IPS-18a (cell line): ENCODE data around the gene SIK2.

Experiments used
- H3K27ac ChIP-seq: one replicate; pipeline ENCODE4 v1.5.1; 2013; ENCODE audit warnings: low read length
- H3K27me3 ChIP-seq: one replicate; pipeline ENCODE4 v1.6.1; 2013; ENCODE audit warnings: mild to moderate bottlenecking, low read length; ENCODE audit not compliant: control insufficient read depth, insufficient read depth
- H3K36me3 ChIP-seq: one replicate; pipeline ENCODE4 v1.6.1; 2013; ENCODE audit warnings: low read depth, low read length; ENCODE audit not compliant: control insufficient read depth
- H3K4me1 ChIP-seq: one replicate; pipeline ENCODE4 v1.6.1; 2013; ENCODE audit warnings: low read depth, low read length; ENCODE audit not compliant: control insufficient read depth
- H3K4me3 ChIP-seq: one replicate; pipeline ENCODE4 v1.5.1; 2013; ENCODE audit warnings: low read length
- H3K9ac ChIP-seq: one replicate; pipeline ENCODE4 v1.6.1; 2013; ENCODE audit warnings: mild to moderate bottlenecking, low read length, moderate library complexity
- H3K9me3 ChIP-seq: one replicate; pipeline ENCODE4 v1.6.1; 2013; ENCODE audit warnings: low read depth, low read length; ENCODE audit not compliant: control insufficient read depth

The SIK2 gene

GRCh38 chr11:111736181-111736590 lies 133.9 kb downstream of the SIK2 start:
- no peak overlapping the region for H3K9ac ChIP-seq
- H3K4me3 ChIP-seq = no peak overlapping the region
- peaks cover 15% of the 10 kb centered on the region for H3K36me3 ChIP-seq
- H3K9me3 ChIP-seq = no peaks in the 10 kb centered on the region
- peaks cover 6% of the 10 kb centered on the region for H3K4me1 ChIP-seq
- no peaks in the 10 kb centered on the region for H3K27me3 ChIP-seq
- H3K27ac ChIP-seq = no peak overlapping the region

- Histone ChIP-seq H3K4me1 (peaks cover 6% of the 10 kb centered on the region), H3K4me3 (no peak overlapping the region), H3K27me3 (no peaks in the 10 kb centered on the region), H3K27ac (no peak overlapping the region), H3K9ac (no peak overlapping the region), H3K36me3 (peaks cover 21% of the 10 kb centered on the region), H3K9me3 (no peaks in the 10 kb centered on the region)
These were observed 134.6 kb downstream of the SIK2 start for GRCh38 chr11:111736621-111737443.

- Histone ChIP-seq H3K27ac (no peak overlapping the region), H3K9ac (no peak overlapping the region), H3K27me3 (no peaks in the 10 kb centered on the region), H3K9me3 (no peaks in the 10 kb centered on the region), H3K36me3 (peaks cover 28% of the 10 kb centered on the region), H3K4me1 (peaks cover 6% of the 10 kb centered on the region), H3K4me3 (no peak overlapping the region)
These were observed 135.4 kb downstream of the SIK2 start for GRCh38 chr11:111737444-111738210.

- H3K9me3 ChIP-seq = no peaks in the 10 kb centered on the region
- no peak overlapping the region for H3K4me3 ChIP-seq
- H3K27me3 ChIP-seq = no peaks in the 10 kb centered on the region
- H3K9ac ChIP-seq = no peak overlapping the region
- H3K36me3 ChIP-seq = peaks cover 40% of the 10 kb centered on the region
- peaks cover 6% of the 10 kb centered on the region for H3K4me1 ChIP-seq
- no peak overlapping the region for H3K27ac ChIP-seq
These were observed 137.1 kb downstream of the SIK2 start for GRCh38 chr11:111739299-111739698.

- Histone ChIP-seq H3K27me3 (no peaks in the 10 kb centered on the region), H3K27ac (no peak overlapping the region), H3K4me3 (no peak overlapping the region), H3K36me3 (peaks cover 61% of the 10 kb centered on the region), H3K4me1 (peaks cover 6% of the 10 kb centered on the region), H3K9ac (no peak overlapping the region), H3K9me3 (no peaks in the 10 kb centered on the region)
These were observed 139.5 kb downstream of the SIK2 start for GRCh38 chr11:111741751-111742150.

GRCh38 chr11:111743700-111744099 lies 141.5 kb downstream of the SIK2 start:
- Histone ChIP-seq H3K9ac (no peak overlapping the region), H3K4me1 (peaks cover 4% of the 10 kb centered on the region), H3K4me3 (no peak overlapping the region), H3K9me3 (no peaks in the 10 kb centered on the region), H3K27ac (no peak overlapping the region), H3K27me3 (no peaks in the 10 kb centered on the region), H3K36me3 (peaks cover 64% of the 10 kb centered on the region)

- Histone ChIP-seq H3K36me3 (peaks cover 73% of the 10 kb centered on the region), H3K9ac (no peak overlapping the region), H3K27me3 (no peaks in the 10 kb centered on the region), H3K27ac (no peak overlapping the region), H3K4me1 (no peaks in the 10 kb centered on the region), H3K9me3 (no peaks in the 10 kb centered on the region), H3K4me3 (no peak overlapping the region)
These were observed 143.7 kb downstream of the SIK2 start for GRCh38 chr11:111745719-111746504.

- no peak overlapping the region for H3K9ac ChIP-seq
- H3K4me1 ChIP-seq = no peaks in the 10 kb centered on the region
- H3K4me3 ChIP-seq = no peak overlapping the region
- H3K27ac ChIP-seq = no peak overlapping the region
- peaks cover 73% of the 10 kb centered on the region for H3K36me3 ChIP-seq
- H3K27me3 ChIP-seq = no peaks in the 10 kb centered on the region
- no peaks in the 10 kb centered on the region for H3K9me3 ChIP-seq
These were observed 146.0 kb downstream of the SIK2 start for GRCh38 chr11:111748035-111748804.

GRCh38 chr11:111749646-111750045 lies 147.4 kb downstream of the SIK2 start:
- Histone ChIP-seq H3K9me3 (no peaks in the 10 kb centered on the region), H3K27me3 (no peaks in the 10 kb centered on the region), H3K36me3 (peaks cover 73% of the 10 kb centered on the region), H3K27ac (no peak overlapping the region), H3K4me1 (no peaks in the 10 kb centered on the region), H3K4me3 (no peak overlapping the region), H3K9ac (no peak overlapping the region)

GRCh38 chr11:111756097-111756496 lies 153.8 kb downstream of the SIK2 start:
- Histone ChIP-seq H3K27ac (no peak overlapping the region), H3K4me3 (no peak overlapping the region), H3K9ac (no peak overlapping the region), H3K36me3 (peaks cover 82% of the 10 kb centered on the region), H3K27me3 (no peaks in the 10 kb centered on the region), H3K4me1 (no peaks in the 10 kb centered on the region), H3K9me3 (no peaks in the 10 kb centered on the region)

- Histone ChIP-seq H3K9me3 (no peaks in the 10 kb centered on the region), H3K4me1 (peaks cover 6% of the 10 kb centered on the region), H3K9ac (no peak overlapping the region), H3K4me3 (no peak overlapping the region), H3K27ac (no peak overlapping the region), H3K36me3 (peaks cover 85% of the 10 kb centered on the region), H3K27me3 (no peaks in the 10 kb centered on the region)
These were observed 157.1 kb downstream of the SIK2 start for GRCh38 chr11:111759376-111759775.
